Uterus (tissue), 2 donors: ENCODE data around the gene ASB15.

ENCODE experiments used
- CTCF ChIP-seq, 4 experiments: fragments of 200-600 bp in 2 of 4; fragments of 450-650 bp in 2 of 4; sonication (generic) in 2 of 4; IDR thresholded peaks; one replicate each; pipeline ENCODE4 v1.5.1; 2016 to 2019; ENCODE audit warnings: antibody characterized with exemption in 4 of 4, mild to moderate bottlenecking in 2 of 4, moderate library complexity in 1 of 4
- POLR2A ChIP-seq, 2 donors: fragments of 450-650 bp; IDR thresholded peaks; one replicate each; pipeline ENCODE4 v1.6.1; 2016; ENCODE audit warnings: antibody characterized with exemption in 2 of 2, mild to moderate bottlenecking in 1 of 2, moderate library complexity in 1 of 2

GRCh38 chr7:123621707-123622106, 20.1 kb downstream of the ASB15 start:
- no peak for TF ChIP-seq CTCF (IDR thresholded peaks at IDR 0.05)
- no peak for TF ChIP-seq POLR2A (IDR thresholded peaks at IDR 0.05)
